Heart left ventricle (tissue), 16 donors: Measurements from ENCODE around the gene INO80E. TPM values are rescaled to one million over a fixed set of nuclear protein-coding genes. Genes with fewer than 3 reads are reported as not detected.

Experiments
- ATAC-seq, 4 donors: fragments of 200-7000 bp; cut with Tn5 transposase; one replicate each; pipeline ENCODE4 v1.9.1; 2020 to 2022; ENCODE audit warnings: moderate library complexity in 4 of 4, mild to moderate bottlenecking in 3 of 4, moderate number of reproducible peaks in 1 of 4
- DNase-seq, 5 donors: peaks; one replicate each; pipeline ENCODE4 v3.0.0-alpha.2; 2020
- H3K27ac ChIP-seq, 12 donors: fragments of 200-600 bp; sonication (generic) in 4 of 12; one replicate each; pipeline versions ENCODE4 v1.5.0 to v1.8.0; 2016 to 2022; ENCODE audit warnings: mild to moderate bottlenecking in 2 of 12
- H3K27me3 ChIP-seq, 9 donors: fragments of 200-600 bp; sonication (generic) in 2 of 9; one replicate each; pipeline versions ENCODE4 v1.5.1 to v1.8.0; 2016 to 2022; ENCODE audit warnings: mild to moderate bottlenecking in 3 of 9
- H3K36me3 ChIP-seq, 9 donors: fragments of 200-600 bp; sonication (generic) in 2 of 9; one replicate each; pipeline versions ENCODE4 v1.5.0 to v1.8.0; 2018 to 2022; ENCODE audit warnings: mild to moderate bottlenecking in 2 of 9
- H3K4me1 ChIP-seq, 12 donors: fragments of 200-600 bp; sonication (generic) in 4 of 12; one replicate each; pipeline versions ENCODE4 v1.5.0 to v1.8.0; 2016 to 2022; ENCODE audit warnings: mild to moderate bottlenecking in 3 of 12
- H3K4me3 ChIP-seq, 12 donors: fragments of 200-600 bp; sonication (generic) in 4 of 12; one replicate each; pipeline versions ENCODE4 v1.5.0 to v1.8.0; 2017 to 2022; ENCODE audit warnings: mild to moderate bottlenecking in 9 of 12, moderate library complexity in 4 of 12
- H3K9me3 ChIP-seq, 12 donors: fragments of 200-600 bp; sonication (generic) in 4 of 12; one replicate each; pipeline versions ENCODE4 v1.5.0 to v1.8.0; 2016 to 2022; ENCODE audit warnings: mild to moderate bottlenecking in 1 of 12
- POLR2A ChIP-seq, 2 donors: fragments of 450-650 bp; IDR thresholded peaks; one replicate each; pipeline ENCODE4 v1.6.1; 2017; ENCODE audit warnings: antibody characterized with exemption in 2 of 2, mild to moderate bottlenecking in 2 of 2, moderate library complexity in 2 of 2
- WGBS, 4 donors: extraction: QIAGEN DNeasy Blood & Tissue Kit in 2 of 4; methylation state at CpG; one replicate each; pipeline versions ENCODE4 v1.1.5 to v1.1.7; 2013 to 2018; 5-methylcytosine and 5-hydroxymethylcytosine counted together
- intact Hi-C, 10 donors: fragments of 100-400 bp; cut with DNase I; formaldehyde crosslinking; loops; one replicate each; pipeline versions ENCODE4 v1.11.1 to v1.14.2; 2022
- polyA plus RNA-seq, 2 donors: library from polyadenylated mRNA; stranded (reverse); fragments of 200-250 nt; gene quantifications; one replicate each; pipeline ENCODE4 v1.2.3, GENCODE V29; 2013
- total RNA-seq, 9 donors: library from RNA; depleted of rRNA in 2 of 9; stranded (reverse); fragments of >200 nt in 2 of 9; fragmentation: NEBNext Ultra II Directional in 3 of 9; extraction: Animal tissue kit (Norgen Biotek cat#: 25700) in 3 of 9; gene quantifications; one replicate each; pipeline versions ENCODE4 v1.1.0 to v1.2.4, GENCODE V29; 2016 to 2023
- TF ChIP-seq, protein P1 (sequence below), 12 donors: fragments of 200-600 bp; sonication (generic) in 4 of 12; IDR thresholded peaks; one replicate each; pipeline versions ENCODE4 v1.5.0 to v1.8.0; 2018 to 2022; ENCODE audit warnings: antibody characterized with exemption in 12 of 12, mild to moderate bottlenecking in 5 of 12
- donor health status: ischemic (EF 13 %, LVEDD 7.1; RV severe dilation, severe dysfunction).
- donor health status: healthy with polysubstance abuse.
- donor health status: DM: no; HTN: yes; CAD: no.
- donor health status: DM: no; HTN: no; CAD: no.
- donor health status: ischemic (EF 25% LVEDD 6.9; RV normal size, moderate dysfunction).
- donor health status: ischemic (EF 25% LVEDD 5.7; RV mildly dilated, moderate dysfunction).
- donor health status: healthy.
- donor health status: DM: yes; HTN: yes; CAD: no.
- donor health status: ischemic (EF 35%, LVEDD 5.7; RV mildly dilated, moderate dysfunction).
- donor health status: nonischemic (EF 11% LVEDD 7.7; RV severe dilation, severe dysfunction).
- donor health status: DM: yes; HTN: yes; CAD: no.
- donor health status: PGD.
- donor health status: ischemic (EF 29% LVEDD 5.4; RV normal size, mild dysfunction).
- donor health status: nonischemic (EF 23%, LVEDD 6.1; RV moderate dilation, normal function).

INO80E gene
- total and polyA plus RNA-seq, 11 donors = 27.6 to 71.5 (median 33.9) TPM

- peak; percentile 65 to 95 for TF ChIP-seq POLR2A (IDR thresholded peaks at IDR 0.05)
- TF ChIP-seq, protein P1, sequence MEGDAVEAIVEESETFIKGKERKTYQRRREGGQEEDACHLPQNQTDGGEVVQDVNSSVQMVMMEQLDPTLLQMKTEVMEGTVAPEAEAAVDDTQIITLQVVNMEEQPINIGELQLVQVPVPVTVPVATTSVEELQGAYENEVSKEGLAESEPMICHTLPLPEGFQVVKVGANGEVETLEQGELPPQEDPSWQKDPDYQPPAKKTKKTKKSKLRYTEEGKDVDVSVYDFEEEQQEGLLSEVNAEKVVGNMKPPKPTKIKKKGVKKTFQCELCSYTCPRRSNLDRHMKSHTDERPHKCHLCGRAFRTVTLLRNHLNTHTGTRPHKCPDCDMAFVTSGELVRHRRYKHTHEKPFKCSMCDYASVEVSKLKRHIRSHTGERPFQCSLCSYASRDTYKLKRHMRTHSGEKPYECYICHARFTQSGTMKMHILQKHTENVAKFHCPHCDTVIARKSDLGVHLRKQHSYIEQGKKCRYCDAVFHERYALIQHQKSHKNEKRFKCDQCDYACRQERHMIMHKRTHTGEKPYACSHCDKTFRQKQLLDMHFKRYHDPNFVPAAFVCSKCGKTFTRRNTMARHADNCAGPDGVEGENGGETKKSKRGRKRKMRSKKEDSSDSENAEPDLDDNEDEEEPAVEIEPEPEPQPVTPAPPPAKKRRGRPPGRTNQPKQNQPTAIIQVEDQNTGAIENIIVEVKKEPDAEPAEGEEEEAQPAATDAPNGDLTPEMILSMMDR (IDR thresholded peaks at IDR 0.05) = no peak
- WGBS, 4 donors = 2% methylated on average over 53 to 75 of the region's 75 CpGs
- no peaks in the 10 kb centered on the region for H3K27me3 ChIP-seq
- H3K4me3 ChIP-seq = peak within 1 kb of the TSS; percentile 66 to 98 (median 90)
- peaks cover 0 to 54% (median 37%) of the 10 kb centered on the region in 12 donors for H3K4me1 ChIP-seq
- DNase-seq (peak; percentile 99 to 100 (median 99)), ATAC-seq (peak; percentile 95 to 98 (median 97))
- no peaks in the 10 kb centered on the region for H3K9me3 ChIP-seq
- H3K27ac ChIP-seq = peak within 1 kb of the TSS; percentile 87 to 99 (median 96)
- H3K36me3 ChIP-seq = peaks cover 0 to 52% (median 44%) of the 10 kb centered on the region in 9 donors
- intact Hi-C loops = loop anchor here in 5 of 10 donors (1.0 to 5.0 kb wide), 6 partner anchors 11 to 1021 kb away; partner anchors contain the start of genes KCTD13 (in 3 of the 5), HIRIP3 (in 2 of the 5), NFATC2IP (in 1 of the 5) and TMEM219 (in 1 of the 5)
Measured at GRCh38 chr16:29973384-29974246, 22.4 kb upstream of the INO80E start, which contains the start of gene TAOK2. Gene TAOK2 (plus strand): TSS chr16:29973868. CDS start chr16:29977773, 3,905 bp downstream.

DNA sequence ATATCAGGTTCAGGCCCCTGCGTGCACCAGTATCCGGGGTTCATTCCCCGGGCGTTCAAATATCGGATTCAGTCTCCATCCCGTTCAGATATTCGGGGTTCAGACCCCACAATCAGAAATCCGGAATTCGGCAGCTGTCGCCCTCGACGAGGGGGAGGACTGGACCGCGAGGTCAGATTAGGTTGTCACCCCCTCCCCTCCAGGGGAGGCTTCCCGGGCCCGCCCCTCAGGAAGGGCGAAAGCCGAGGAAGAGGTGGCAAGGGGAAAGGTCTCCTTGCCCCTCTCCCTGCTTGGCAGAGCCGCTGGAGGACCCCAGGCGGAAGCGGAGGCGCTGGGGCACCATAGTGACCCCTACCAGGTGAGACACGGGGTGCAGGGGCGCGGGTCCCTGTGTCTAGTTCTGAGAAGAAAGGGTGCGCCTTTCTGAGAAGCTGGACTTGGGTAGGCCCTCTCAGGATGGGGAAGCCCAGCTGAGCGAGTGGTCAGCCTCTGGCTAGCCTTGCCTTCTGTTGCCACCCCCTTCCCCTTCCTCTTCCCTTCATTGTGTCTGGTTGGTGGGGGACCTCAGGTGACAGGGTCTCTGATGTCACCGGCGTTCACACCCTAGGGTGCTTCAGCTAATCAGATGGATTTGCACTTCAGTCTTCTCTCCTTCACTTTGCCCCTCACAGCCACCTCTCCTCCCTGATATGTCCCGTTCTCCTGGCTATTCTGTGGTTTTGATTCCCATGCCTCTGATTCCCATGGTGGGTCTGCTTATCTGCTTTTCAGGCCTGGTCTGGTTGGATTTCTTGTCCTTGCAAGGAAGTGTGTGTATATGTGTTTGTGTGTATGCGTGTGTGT, 21.5 kb upstream of the INO80E start:
- ATAC-seq (peak; percentile 9 to 64 (median 13)), DNase-seq (peak; percentile 60 to 73 (median 69))
- Histone ChIP-seq H3K9me3 (no peaks in the 10 kb centered on the region), H3K36me3 (peaks cover 0 to 52% (median 44%) of the 10 kb centered on the region in 9 donors), H3K4me1 (peaks cover 0 to 54% (median 37%) of the 10 kb centered on the region in 12 donors), H3K4me3 (peak overlapping the region; percentile 66 to 98 (median 90)), H3K27ac (peak overlapping the region; percentile 87 to 99 (median 96)), H3K27me3 (no peaks in the 10 kb centered on the region)
- peak in 1 of 2 donors; percentile 49 for TF ChIP-seq POLR2A (IDR thresholded peaks at IDR 0.05)
- TF ChIP-seq, protein P1 (IDR thresholded peaks at IDR 0.05) = no peak
- intact Hi-C loops = loop anchor here in 5 of 10 donors (2.0 to 5.0 kb wide), 7 partner anchors 20 to 1022 kb away; partner anchors contain the start of genes KCTD13 (in 2 of the 5), HIRIP3 (in 1 of the 5), MAZ (in 1 of the 5) and NFATC2IP (in 1 of the 5)
- WGBS, 4 donors = 1 to 2% (median 2%) methylated on average over 22 to 31 of the region's 31 CpGs

- DNase-seq (no peak), ATAC-seq (no peak)
- Histone ChIP-seq H3K27me3 (no peaks in the 10 kb centered on the region), H3K4me3 (peak overlapping the region; percentile 66 to 98 (median 90)), H3K9me3 (no peaks in the 10 kb centered on the region), H3K36me3 (peaks cover 0 to 52% (median 44%) of the 10 kb centered on the region in 9 donors), H3K4me1 (peaks cover 0 to 54% (median 37%) of the 10 kb centered on the region in 12 donors), H3K27ac (peak overlapping the region; percentile 67 to 99 (median 96))
- WGBS, 4 donors = 48 to 56% (median 52%) methylated on average over 5 of the region's 5 CpGs
- intact Hi-C loops = loop anchor here in 3 of 10 donors (2.0 to 5.0 kb wide), 5 partner anchors 20 to 672 kb away; partner anchors contain the start of genes HIRIP3 (in 1 of the 3), KCTD13 (in 1 of the 3), MAZ (in 1 of the 3) and PRRT2 (in 1 of the 3)
- no peak for TF ChIP-seq POLR2A (IDR thresholded peaks at IDR 0.05)
- TF ChIP-seq, protein P1 (IDR thresholded peaks at IDR 0.05) = no peak
Measured at GRCh38 chr16:29975134-29975538, 20.9 kb upstream of the INO80E start.
